ENCODE results near the gene NLN. TPM values are rescaled to one million over a fixed set of nuclear protein-coding genes. Genes with fewer than 3 reads are reported as not detected.

Gene NLN
- total and polyA plus RNA-seq, 9 of the 15 experiments (the other 6 are each of a cell fraction or from before 2014, with no cell fraction given), result 6.9 to 45.2 (median 28.8) TPM

GRCh38 chr5:65750938-65751337, 28.9 kb downstream of the NLN start (continued):
- no peak for TF ChIP-seq RBFOX2 (IDR thresholded peaks at IDR 0.05; ENCODE audit: low read depth, low read length)
- TF ChIP-seq ATF4 (CRISPR knock-in tag; IDR thresholded peaks at IDR 0.05), result no peak
- TF ChIP-seq ZNF175 (CRISPR knock-in tag; IDR thresholded peaks at IDR 0.05; ENCODE audit: low read depth), result no peak
- TF ChIP-seq PRMT5 (CRISPR knock-in tag; IDR thresholded peaks at IDR 0.05), result no peak
- TF ChIP-seq MEIS2 (IDR thresholded peaks at IDR 0.05; ENCODE audit: partially characterized antibody), result no peak

GRCh38 chr5:65753189-65753588, 31.2 kb downstream of the NLN start:
- 64% methylated on average over 8 of the region's 8 CpGs for WGBS (ENCODE audit: insufficient coverage, low coverage, missing lambda C conversion rate)
- FAIRE-seq, result no peak
- TF ChIP-seq ZBED1 (IDR thresholded peaks at IDR 0.05) (no peak), SMAD2 (IDR thresholded peaks at IDR 0.05; ENCODE audit: low read depth, low read length) (no peak), C11orf30 (IDR thresholded peaks at IDR 0.05; ENCODE audit: low read depth) (no peak), HOXB6 (CRISPR knock-in tag; IDR thresholded peaks at IDR 0.05; ENCODE audit: borderline replicate concordance) (no peak), IRF9 (tag; IDR thresholded peaks at IDR 0.05) (no peak), NCOA4 (IDR thresholded peaks at IDR 0.05; ENCODE audit: partially characterized antibody) (no peak), PRMT5 (CRISPR knock-in tag; IDR thresholded peaks at IDR 0.05) (no peak), FOXJ3 (CRISPR knock-in tag; IDR thresholded peaks at IDR 0.05) (no peak), SMARCC2 (IDR thresholded peaks at IDR 0.05; ENCODE audit: low read depth) (no peak), PHF20 (IDR thresholded peaks at IDR 0.05; ENCODE audit: partially characterized antibody) (no peak), FOXJ2 (tag; IDR thresholded peaks at IDR 0.05) (no peak)

More at GRCh38 chr5:65753189-65753588, 31.2 kb downstream of the NLN start:
- POLR2A ChIA-PET, result interaction anchor here (1.3 to 1.4 kb wide), 2 partner anchors 12 to 32 kb away, joined by 3 to 4 read pairs; no protein-coding TSS in a partner anchor
- no peaks in the 10 kb centered on the region for H3K27me3 ChIP-seq (ENCODE audit: control insufficient read depth in 2 of 2, insufficient read depth in 2 of 2, low read length in 2 of 2)
- H3K9me3 ChIP-seq (replicated peaks; ENCODE audit: control insufficient read depth, insufficient read depth, low read depth, low read length), result no peaks in the 10 kb centered on the region
- no peak for ATAC-seq
- H3K9ac ChIP-seq (ENCODE audit: insufficient read depth in 1 of 2, low read depth in 2 of 2, low read length in 2 of 2), result no peak overlapping the region
- in situ Hi-C loops (cut with MboI) (no loop called here), intact Hi-C loops (cut with micrococcal nuclease) (no loop called here)
- no peaks in the 10 kb centered on the region for H4K20me1 ChIP-seq (replicated peaks; ENCODE audit: control insufficient read depth, insufficient read depth, low read length)
- no peak overlapping the region for H3K4me3 ChIP-seq
- H3K27ac ChIP-seq (ENCODE audit: extremely low read depth, low read depth, low read length), result no peak overlapping the region
- H2AFZ ChIP-seq (ENCODE audit: low read depth, low read length), result no peak overlapping the region
- 0 out of 5 replicates have a peak, but pooled peaks cover 0 to 2% of the 10 kb centered on the region in 2 experiments for H3K4me1 ChIP-seq (replicated peaks in 1 of 2; ENCODE audit: control insufficient read depth in 2 of 2, insufficient read depth in 2 of 2, low read length in 2 of 2)
- peaks cover 19% of the 10 kb centered on the region; the same call in 2 of the 3 replicates for H3K79me2 ChIP-seq (ENCODE audit: control insufficient read depth, insufficient read depth, low read length)
- CTCF ChIA-PET (ENCODE audit: low intra/inter-chr PET ratio), result no interaction called here
- H3K36me3 ChIP-seq (ENCODE audit: control insufficient read depth, insufficient read depth, low read length), result no peaks in the 10 kb centered on the region
- BruUV-seq (replicated peaks), result no TSS peak
- no peaks in the 10 kb centered on the region for H3K9me1 ChIP-seq (ENCODE audit: control insufficient read depth, insufficient read depth, low read length)
- H3K4me2 ChIP-seq (ENCODE audit: insufficient read depth, low read length), result no peak overlapping the region
- DNase-seq (ENCODE audit: extremely low read depth in 1 of 4, low spot score in 3 of 4), result no peak
